Measurements from ENCODE around the gene PPP1R11.

Gene PPP1R11

DNA sequence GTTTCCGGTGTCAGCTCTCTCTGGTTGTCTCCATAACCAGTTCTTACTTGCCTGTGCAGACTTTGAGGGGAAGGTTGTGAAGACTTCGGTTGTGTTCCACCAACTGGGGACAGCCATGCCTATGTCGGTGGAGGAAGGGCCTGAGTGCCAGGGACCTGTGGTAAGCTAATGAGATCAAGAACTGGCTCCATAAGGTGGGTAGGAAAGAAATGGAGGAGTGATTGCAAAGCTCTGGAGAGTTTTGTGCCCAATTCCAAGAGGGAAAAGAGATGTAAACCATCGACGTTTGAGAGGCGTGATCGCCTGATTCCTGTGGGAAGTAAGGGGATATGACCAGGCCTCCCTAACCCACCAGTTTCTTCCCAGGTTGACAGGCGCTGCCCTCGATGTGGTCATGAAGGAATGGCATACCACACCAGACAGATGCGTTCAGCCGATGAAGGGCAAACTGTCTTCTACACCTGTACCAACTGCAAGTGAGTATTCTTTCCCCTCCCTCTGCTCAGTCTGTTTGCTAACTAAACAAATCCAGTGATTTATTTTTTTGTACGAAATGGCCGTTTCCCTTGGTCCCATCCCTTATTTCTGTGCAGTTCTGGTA is 5.0 kb upstream of the PPP1R11 start:
- Histone ChIP-seq H3K27me3 (ENCODE audit: insufficient read depth, low read depth) (no peaks in the 10 kb centered on the region), H3K27ac (peak overlapping the region; percentile 56), H3K36me3 (ENCODE audit: insufficient read depth) (no peaks in the 10 kb centered on the region), H2AFZ (ENCODE audit: low read depth) (peak overlapping the region; percentile 93), H3K4me3 (IDR thresholded peaks at IDR 0.05; ENCODE audit: insufficient read depth, low read depth, low read length) (no peak overlapping the region), H3K9ac (peak overlapping the region; percentile 86), H3K4me1 (ENCODE audit: low read depth, poor library complexity, severe bottlenecking) (peaks cover 24% of the 10 kb centered on the region), H3K4me2 (peak overlapping the region; percentile 73), H4K20me1 (ENCODE audit: insufficient read depth) (no peaks in the 10 kb centered on the region), H3K79me2 (ENCODE audit: insufficient read depth, low read depth) (peaks cover 22% of the 10 kb centered on the region; the same call in 1 of the 2 replicates)
- TF ChIP-seq CTCF (conservative IDR thresholded peaks at IDR 0.05; ENCODE audit: low read depth, low read length), result no peak

DNA sequence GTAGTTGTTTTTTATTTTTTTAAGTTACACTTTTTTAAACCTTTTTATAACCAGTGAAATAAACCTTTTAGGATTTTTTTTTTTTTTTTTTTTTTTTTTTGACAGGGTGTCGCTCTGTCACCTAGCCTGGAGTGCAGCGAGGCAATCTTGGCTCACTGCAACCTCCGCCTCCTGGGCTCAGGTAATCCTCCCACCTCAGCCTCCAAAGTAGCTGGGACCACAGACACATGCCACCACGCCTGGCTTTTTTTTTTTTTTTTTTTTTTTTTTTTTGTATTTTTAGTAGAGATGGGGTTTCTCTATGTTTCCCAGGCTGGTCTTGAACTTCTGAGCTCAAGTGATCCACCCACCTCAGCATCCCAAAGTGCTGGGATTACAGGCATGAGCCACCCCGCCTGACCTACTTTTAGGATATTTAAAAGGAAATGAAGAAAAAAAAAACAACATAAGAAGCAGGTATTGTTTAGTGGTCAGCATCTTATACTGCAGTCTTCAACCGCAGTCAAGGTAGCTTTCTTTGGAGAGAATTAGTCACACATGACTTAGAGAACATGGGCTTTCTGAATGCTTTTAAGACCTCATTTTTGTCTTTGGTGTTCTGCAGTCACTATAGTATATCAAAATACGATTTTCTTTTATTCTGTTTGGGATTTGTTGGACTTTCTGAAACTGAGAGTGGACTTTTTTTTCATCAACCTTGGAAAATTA is 4.4 kb upstream of the PPP1R11 start:
- 0 out of 2 replicates have a peak overlapping the region, but pooled peaks have one; percentile 86 for H3K9ac ChIP-seq
- no peaks in the 10 kb centered on the region for H3K27me3 ChIP-seq (ENCODE audit: insufficient read depth, low read depth)
- no peak overlapping the region for H2AFZ ChIP-seq (ENCODE audit: low read depth)
- no peaks in the 10 kb centered on the region for H3K36me3 ChIP-seq (ENCODE audit: insufficient read depth)
- TF ChIP-seq CTCF (conservative IDR thresholded peaks at IDR 0.05; ENCODE audit: low read depth, low read length), result no peak
- H3K4me1 ChIP-seq (ENCODE audit: low read depth, poor library complexity, severe bottlenecking), result peaks cover 25% of the 10 kb centered on the region
- no peaks in the 10 kb centered on the region for H4K20me1 ChIP-seq (ENCODE audit: insufficient read depth)
- peaks cover 25% of the 10 kb centered on the region; the same call in 1 of the 2 replicates for H3K79me2 ChIP-seq (ENCODE audit: insufficient read depth, low read depth)
- peak overlapping the region; percentile 73; the same call in 1 of the 2 replicates for H3K4me2 ChIP-seq
- no peak overlapping the region for H3K27ac ChIP-seq
- H3K4me3 ChIP-seq (IDR thresholded peaks at IDR 0.05; ENCODE audit: insufficient read depth, low read depth, low read length), result no peak overlapping the region

DNA sequence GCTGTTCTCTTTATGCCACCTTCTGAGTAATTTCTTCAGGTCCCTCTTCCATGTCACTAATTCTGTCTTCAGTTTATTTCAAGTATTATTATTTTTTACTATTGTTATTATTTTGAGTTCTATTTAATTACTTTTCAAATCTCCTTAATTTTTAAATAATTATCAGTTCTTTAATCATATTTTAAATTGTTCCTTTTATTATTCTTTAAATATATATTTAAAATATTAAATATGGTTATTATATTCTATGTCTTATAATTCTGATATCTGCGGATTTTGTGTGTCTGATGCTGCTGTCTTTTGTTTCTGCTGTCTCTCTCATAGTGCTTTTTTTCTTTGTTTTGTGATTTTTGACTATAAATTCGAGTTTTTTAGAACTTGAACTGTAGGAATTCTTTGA is 3.7 kb upstream of the PPP1R11 start:
- Histone ChIP-seq H3K27me3 (ENCODE audit: insufficient read depth, low read depth) (no peaks in the 10 kb centered on the region), H3K36me3 (ENCODE audit: insufficient read depth) (no peaks in the 10 kb centered on the region), H3K4me3 (IDR thresholded peaks at IDR 0.05; ENCODE audit: insufficient read depth, low read depth, low read length) (no peak overlapping the region), H3K4me2 (no peak overlapping the region), H3K27ac (no peak overlapping the region), H3K79me2 (ENCODE audit: insufficient read depth, low read depth) (peaks cover 32% of the 10 kb centered on the region; the same call in 1 of the 2 replicates), H3K4me1 (ENCODE audit: low read depth, poor library complexity, severe bottlenecking) (peaks cover 31% of the 10 kb centered on the region), H3K9ac (no peak overlapping the region), H2AFZ (ENCODE audit: low read depth) (no peak overlapping the region), H4K20me1 (ENCODE audit: insufficient read depth) (no peaks in the 10 kb centered on the region)
- TF ChIP-seq CTCF (conservative IDR thresholded peaks at IDR 0.05; ENCODE audit: low read depth, low read length), result no peak

- Histone ChIP-seq H3K9ac (peak overlapping the region; percentile 36; the same call in 1 of the 2 replicates), H3K27ac (peak overlapping the region; percentile 58), H3K4me3 (IDR thresholded peaks at IDR 0.05; ENCODE audit: insufficient read depth, low read depth, low read length) (no peak overlapping the region), H2AFZ (ENCODE audit: low read depth) (peak overlapping the region; percentile 52), H4K20me1 (ENCODE audit: insufficient read depth) (no peaks in the 10 kb centered on the region), H3K4me2 (peak overlapping the region; percentile 76), H3K79me2 (ENCODE audit: insufficient read depth, low read depth) (peaks cover 24% of the 10 kb centered on the region; the same call in 1 of the 2 replicates), H3K4me1 (ENCODE audit: low read depth, poor library complexity, severe bottlenecking) (peaks cover 23% of the 10 kb centered on the region), H3K27me3 (ENCODE audit: insufficient read depth, low read depth) (no peaks in the 10 kb centered on the region), H3K36me3 (ENCODE audit: insufficient read depth) (no peaks in the 10 kb centered on the region)
- no peak for TF ChIP-seq CTCF (conservative IDR thresholded peaks at IDR 0.05; ENCODE audit: low read depth, low read length)
These were observed 916 bp upstream of the PPP1R11 start for GRCh38 chr6:30066082-30066481.

All from KMS-11 (cell line).